ENCODE data around the gene HNRNPF. TPM values are rescaled to one million over a fixed set of nuclear protein-coding genes. Genes with fewer than 3 reads are reported as not detected.
"Not testable (repeated sequence)": the region's sequence is repeated elsewhere in the genome, so short reads cannot be mapped to it uniquely, and the experiment has no call there.

HNRNPF gene
- total RNA-seq, 4 donors from 2014 or later, result 86.2 to 211 (median 142) TPM

DNA sequence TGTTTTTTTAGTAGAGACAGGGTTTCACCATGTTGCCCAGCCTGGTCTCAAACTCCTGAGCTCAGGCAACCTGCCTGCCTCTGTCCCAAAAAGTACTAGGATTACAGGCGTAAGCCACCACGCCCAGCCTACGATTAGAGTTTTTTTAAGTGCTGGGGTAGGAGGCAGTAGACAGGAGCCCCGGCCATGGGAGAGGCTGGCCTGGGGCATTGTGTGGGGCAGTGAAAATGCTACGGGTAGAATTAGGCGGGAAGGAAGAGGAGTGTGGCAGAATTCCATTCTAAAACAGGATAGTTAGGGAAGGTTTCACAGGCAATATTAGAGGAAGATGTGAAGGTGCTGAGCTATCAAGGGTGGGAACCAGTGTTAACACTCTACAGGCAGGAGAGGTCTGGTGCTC lies 68.9 kb downstream of the HNRNPF start:
- no peak overlapping the region for H3K4me3 ChIP-seq
- no peaks in the 10 kb centered on the region for H3K4me1 ChIP-seq
- TF ChIP-seq POLR2A (IDR thresholded peaks at IDR 0.05), result no peak
- TF ChIP-seq, protein P1, sequence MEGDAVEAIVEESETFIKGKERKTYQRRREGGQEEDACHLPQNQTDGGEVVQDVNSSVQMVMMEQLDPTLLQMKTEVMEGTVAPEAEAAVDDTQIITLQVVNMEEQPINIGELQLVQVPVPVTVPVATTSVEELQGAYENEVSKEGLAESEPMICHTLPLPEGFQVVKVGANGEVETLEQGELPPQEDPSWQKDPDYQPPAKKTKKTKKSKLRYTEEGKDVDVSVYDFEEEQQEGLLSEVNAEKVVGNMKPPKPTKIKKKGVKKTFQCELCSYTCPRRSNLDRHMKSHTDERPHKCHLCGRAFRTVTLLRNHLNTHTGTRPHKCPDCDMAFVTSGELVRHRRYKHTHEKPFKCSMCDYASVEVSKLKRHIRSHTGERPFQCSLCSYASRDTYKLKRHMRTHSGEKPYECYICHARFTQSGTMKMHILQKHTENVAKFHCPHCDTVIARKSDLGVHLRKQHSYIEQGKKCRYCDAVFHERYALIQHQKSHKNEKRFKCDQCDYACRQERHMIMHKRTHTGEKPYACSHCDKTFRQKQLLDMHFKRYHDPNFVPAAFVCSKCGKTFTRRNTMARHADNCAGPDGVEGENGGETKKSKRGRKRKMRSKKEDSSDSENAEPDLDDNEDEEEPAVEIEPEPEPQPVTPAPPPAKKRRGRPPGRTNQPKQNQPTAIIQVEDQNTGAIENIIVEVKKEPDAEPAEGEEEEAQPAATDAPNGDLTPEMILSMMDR (IDR thresholded peaks at IDR 0.05), result no peak
- H3K9me3 ChIP-seq, result no peaks in the 10 kb centered on the region
- intact Hi-C loops (cut with DNase I; ENCODE audit: low total_unique reads), result no loop called here
- no peak for DNase-seq
- no peaks in the 10 kb centered on the region for H3K27me3 ChIP-seq
- H3K36me3 ChIP-seq, result no peaks in the 10 kb centered on the region
- H3K27ac ChIP-seq, result no peak overlapping the region

DNA sequence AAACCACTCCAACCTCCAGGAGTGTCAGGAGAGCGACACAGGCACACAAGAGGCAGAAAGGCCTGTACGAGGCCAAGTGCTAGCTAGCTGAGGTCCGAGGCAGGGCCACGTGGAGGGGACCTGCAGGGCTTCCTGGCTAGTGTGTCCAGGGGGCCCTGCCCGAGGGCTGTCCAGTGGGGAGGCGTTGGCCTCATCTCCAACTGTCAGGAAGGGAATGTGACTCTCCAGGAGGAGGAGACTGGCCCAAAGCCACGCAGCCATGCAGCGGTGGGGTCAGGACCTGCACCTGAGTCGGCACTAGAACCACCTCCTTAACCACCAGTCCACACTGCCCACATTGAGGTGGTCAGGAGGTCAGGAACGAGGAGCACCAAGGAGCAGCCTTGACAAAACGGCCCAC lies 69.8 kb downstream of the HNRNPF start:
- DNase-seq, result no peak
- intact Hi-C loops (cut with DNase I; ENCODE audit: low total_unique reads), result no loop called here

DNA sequence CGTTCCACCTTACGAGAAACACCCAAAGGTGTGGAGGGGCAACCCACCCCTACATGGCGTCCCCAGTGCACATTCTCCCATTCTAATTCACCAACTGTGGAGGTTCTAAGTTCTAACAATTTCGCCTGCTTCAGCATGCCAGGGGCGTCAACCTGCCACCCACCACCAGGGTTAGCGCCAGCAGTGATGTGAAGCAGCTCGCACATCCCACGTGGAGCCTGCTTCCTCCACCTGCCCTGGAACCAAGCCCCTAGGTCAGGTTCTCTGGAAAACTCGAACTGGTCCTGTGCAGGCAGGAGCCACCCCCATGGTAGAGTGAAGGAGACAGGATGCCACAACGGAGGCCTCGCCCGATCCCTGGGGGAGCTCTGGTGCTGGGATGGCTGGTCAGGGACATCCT lies 70.9 kb downstream of the HNRNPF start:
- intact Hi-C loops (cut with DNase I; ENCODE audit: low total_unique reads), result no loop called here
- DNase-seq, result no peak
- Histone ChIP-seq H3K27ac (no peak overlapping the region), H3K4me1 (no peaks in the 10 kb centered on the region), H3K36me3 (no peaks in the 10 kb centered on the region), H3K4me3 (no peak overlapping the region), H3K9me3 (no peaks in the 10 kb centered on the region), H3K27me3 (no peaks in the 10 kb centered on the region)
- TF ChIP-seq, protein P1 (IDR thresholded peaks at IDR 0.05), result no peak
- TF ChIP-seq POLR2A (IDR thresholded peaks at IDR 0.05), result no peak

More for the DNA sequence above, 69.8 kb downstream of the HNRNPF start:
- Histone ChIP-seq H3K27ac (no peak overlapping the region), H3K27me3 (no peaks in the 10 kb centered on the region), H3K36me3 (no peaks in the 10 kb centered on the region), H3K9me3 (no peaks in the 10 kb centered on the region), H3K4me3 (no peak overlapping the region), H3K4me1 (no peaks in the 10 kb centered on the region)
- no peak for TF ChIP-seq POLR2A (IDR thresholded peaks at IDR 0.05)
- TF ChIP-seq, protein P1 (IDR thresholded peaks at IDR 0.05), result no peak

DNA sequence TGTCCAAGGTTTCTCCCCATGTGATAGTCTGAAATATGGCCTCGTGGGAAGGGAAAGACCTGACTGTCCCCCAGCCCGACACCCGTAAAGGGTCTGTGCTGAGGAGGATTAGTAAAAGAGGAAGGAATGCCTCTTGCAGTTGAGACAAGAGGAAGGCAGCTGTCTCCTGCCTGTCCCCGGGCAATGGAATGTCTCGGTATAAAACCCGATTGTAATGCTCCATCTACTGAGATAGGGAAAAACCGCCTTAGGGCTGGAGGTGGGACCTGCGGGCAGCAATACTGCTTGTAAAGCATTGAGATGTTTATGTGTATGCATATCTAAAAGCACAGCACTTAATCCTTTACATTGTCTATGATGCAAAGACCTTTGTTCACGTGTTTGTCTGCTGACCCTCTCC lies 71.5 kb downstream of the HNRNPF start:
- H3K27me3 ChIP-seq; H3K36me3 ChIP-seq; intact Hi-C loops (cut with DNase I; ENCODE audit: low total_unique reads); H3K9me3 ChIP-seq; H3K4me3 ChIP-seq; DNase-seq; H3K27ac ChIP-seq; H3K4me1 ChIP-seq: not testable (repeated sequence)

DNA sequence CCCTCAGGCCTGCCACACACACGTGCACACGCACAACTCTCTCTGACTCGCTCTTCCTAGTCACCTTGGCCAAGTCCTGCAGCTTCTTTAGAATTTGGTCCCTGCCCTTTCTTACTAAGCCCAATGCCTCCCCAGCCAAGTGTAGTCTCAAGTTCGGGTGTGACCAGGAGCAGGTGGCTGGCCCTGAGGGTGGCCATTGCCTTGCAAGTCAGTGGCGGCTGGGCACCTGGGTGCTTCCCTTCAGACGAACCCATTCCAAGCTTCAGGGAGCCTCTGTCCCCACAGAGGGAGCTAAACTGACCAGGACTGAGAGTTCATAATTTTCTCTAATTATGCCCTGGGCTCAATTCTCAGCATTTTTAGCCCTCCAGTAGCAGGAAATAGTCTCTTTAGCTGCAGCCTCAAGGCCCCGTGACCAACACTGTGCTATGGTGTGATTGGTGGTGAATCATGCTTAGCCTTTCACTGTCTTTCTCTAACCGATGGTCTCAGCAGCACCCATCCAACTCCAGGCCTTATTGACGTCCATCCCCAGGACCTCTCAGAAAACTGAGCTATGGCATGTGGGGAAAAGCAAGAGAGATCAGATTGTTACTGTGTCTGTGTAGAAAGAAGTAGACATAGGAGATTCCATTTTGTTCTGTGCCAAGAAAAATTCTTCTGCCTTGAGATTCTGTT lies 72.2 kb downstream of the HNRNPF start:
- Histone ChIP-seq H3K27ac (no peak overlapping the region), H3K9me3 (no peaks in the 10 kb centered on the region), H3K27me3 (no peaks in the 10 kb centered on the region), H3K4me1 (no peaks in the 10 kb centered on the region), H3K4me3 (no peak overlapping the region), H3K36me3 (no peaks in the 10 kb centered on the region)
- intact Hi-C loops (cut with DNase I; ENCODE audit: low total_unique reads), result no loop called here
- TF ChIP-seq, protein P1 (IDR thresholded peaks at IDR 0.05), result no peak
- no peak for TF ChIP-seq POLR2A (IDR thresholded peaks at IDR 0.05)
- DNase-seq, result no peak

DNA sequence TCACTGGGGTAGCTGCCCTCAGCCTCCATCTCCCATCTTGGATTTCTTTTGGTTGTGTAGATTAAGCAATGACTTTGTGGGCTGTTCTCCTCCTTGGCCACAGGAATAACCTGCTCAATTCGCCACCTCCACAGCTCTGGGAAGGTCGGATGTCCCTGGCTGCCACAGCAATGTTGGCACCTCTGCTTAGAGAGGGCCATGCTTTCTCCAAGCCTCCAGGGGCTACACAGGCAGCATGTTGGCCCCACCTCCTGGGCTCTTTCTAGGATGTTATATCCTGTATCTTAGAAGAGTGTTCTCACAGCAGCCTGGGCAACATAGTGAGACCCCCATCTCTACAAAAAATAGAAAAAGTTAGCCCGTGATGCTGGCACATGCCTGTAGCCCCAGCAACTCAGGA lies 72.9 kb downstream of the HNRNPF start:
- no peak overlapping the region for H3K4me3 ChIP-seq
- no peaks in the 10 kb centered on the region for H3K36me3 ChIP-seq
- intact Hi-C loops (cut with DNase I; ENCODE audit: low total_unique reads), result no loop called here
- no peaks in the 10 kb centered on the region for H3K4me1 ChIP-seq
- no peaks in the 10 kb centered on the region for H3K9me3 ChIP-seq
- TF ChIP-seq, protein P1 (IDR thresholded peaks at IDR 0.05), result no peak
- no peak for TF ChIP-seq POLR2A (IDR thresholded peaks at IDR 0.05)
- DNase-seq, result no peak
- H3K27ac ChIP-seq, result no peak overlapping the region
- H3K27me3 ChIP-seq, result no peaks in the 10 kb centered on the region
